Stimulated activated CD4-positive, alpha-beta T cell treated with anti-CD3 and anti-CD28 coated beads, Interleukin-2, amount 100 ng/mL, for 24 hours (primary cell): ENCODE data around the gene HIPK3.
"Not testable (repeated sequence)": the region's sequence is repeated elsewhere in the genome, so short reads cannot be mapped to it uniquely, and the experiment has no call there.

Experiments
- DNase-seq, 2 donors: peaks; one replicate each; pipeline ENCODE4 v3.0.0-alpha.2; 2020

HIPK3 gene

DNA sequence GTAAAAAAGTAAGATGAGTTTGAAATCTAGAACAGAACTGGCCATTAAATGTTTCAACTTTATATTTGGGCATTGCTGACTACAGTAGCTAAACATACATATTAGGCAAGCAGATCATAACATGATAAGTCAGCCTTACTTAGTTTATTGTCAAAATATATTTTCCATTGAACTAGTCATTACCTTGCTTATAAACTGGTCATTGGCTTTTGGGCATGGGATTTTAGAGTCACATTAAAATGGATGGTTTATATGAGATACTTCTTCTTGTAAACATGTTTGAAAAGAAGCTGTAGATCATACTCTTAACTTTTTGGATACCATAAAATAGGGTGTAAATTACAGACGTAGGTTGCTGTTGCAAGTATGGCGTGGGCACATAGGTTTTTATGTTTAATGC, 2.7 kb downstream of the HIPK3 start:
- DNase-seq, result no peak

DNA sequence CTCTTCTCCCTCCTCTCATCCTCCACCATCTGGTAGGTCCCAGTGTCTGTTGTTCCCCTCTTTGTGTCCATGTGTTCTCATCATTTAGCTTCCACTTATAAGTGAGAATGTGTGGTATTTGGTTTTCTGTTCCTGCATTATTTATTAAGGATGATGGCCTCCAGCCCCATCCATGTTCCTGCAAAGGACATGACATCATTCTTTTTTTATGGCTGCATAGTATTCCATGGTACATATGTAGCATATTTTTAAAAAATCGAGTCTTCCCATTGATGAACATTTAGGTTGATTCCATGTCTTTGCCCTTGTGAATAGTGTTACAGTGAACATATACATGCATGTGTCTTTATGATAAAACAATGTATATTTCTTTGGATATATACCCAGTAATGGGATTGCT, 4.2 kb downstream of the HIPK3 start:
- not testable (repeated sequence) for DNase-seq

DNA sequence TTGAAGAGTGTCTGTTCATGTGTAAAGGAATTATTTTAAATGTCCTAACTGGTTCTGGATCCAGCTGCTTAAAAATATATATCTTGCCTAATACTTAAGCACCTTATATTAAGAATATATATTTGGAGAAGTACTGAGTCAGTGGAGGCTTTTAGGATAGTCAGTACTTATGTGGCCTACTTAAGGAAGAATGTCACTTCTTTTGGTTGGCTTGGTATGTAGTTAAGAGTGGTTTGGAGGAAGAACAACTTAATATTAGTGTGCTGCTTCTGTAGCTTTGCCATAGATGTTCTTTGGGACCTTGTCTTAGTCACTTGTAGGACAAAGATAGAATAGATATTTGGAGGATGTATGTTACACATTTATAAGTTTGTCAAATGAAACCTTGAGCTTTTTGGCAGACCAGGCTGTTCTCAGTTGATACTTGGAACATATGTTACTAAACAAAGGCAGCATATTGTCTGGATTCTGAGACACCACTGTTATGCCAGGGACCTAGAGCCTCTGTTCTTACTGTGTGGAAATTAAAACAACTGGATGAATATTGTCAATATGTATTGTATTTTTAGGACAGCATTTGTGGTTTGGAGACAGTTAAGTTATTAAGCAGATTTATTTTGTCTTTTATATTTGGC, 4.9 kb downstream of the HIPK3 start:
- DNase-seq, result no peak

DNA sequence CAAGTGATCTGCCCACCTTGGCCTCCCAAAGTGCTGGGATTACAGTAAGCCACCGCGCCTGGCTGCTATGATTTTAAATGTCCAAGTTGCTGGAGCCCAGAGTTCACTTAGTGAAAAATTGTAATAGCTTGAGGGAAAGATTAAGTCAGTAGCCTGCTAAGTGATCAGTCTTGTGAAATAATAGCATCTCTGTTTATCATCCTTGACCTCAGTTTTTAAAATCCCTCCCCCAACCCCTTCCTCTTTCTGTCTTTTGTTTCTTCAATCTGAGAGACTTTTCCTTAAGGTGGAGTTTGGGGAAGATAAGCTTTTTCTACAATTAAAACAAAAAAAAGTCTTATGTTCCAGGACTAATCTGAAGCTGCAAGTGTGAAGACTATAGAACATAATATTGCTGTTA, 6.4 kb downstream of the HIPK3 start:
- no peak for DNase-seq

DNA sequence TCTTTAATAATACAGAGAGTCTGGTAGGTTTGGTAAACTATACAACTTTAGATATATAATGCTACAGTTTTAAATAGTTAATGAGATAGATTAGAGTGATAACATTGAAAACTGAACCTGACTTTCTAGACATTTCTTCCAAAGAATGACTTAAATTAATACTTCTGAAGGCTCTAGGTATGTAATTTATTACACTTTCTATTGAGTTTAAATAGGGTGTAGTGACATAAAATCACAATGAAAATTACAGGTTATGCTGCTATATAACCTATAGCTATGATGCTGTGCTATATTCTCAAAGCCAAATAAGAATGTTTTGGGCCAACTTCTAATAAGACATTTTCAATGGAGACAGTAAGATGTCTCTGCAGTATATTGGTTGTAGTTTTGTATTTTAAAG, 7.7 kb downstream of the HIPK3 start:
- DNase-seq, result no peak

DNA sequence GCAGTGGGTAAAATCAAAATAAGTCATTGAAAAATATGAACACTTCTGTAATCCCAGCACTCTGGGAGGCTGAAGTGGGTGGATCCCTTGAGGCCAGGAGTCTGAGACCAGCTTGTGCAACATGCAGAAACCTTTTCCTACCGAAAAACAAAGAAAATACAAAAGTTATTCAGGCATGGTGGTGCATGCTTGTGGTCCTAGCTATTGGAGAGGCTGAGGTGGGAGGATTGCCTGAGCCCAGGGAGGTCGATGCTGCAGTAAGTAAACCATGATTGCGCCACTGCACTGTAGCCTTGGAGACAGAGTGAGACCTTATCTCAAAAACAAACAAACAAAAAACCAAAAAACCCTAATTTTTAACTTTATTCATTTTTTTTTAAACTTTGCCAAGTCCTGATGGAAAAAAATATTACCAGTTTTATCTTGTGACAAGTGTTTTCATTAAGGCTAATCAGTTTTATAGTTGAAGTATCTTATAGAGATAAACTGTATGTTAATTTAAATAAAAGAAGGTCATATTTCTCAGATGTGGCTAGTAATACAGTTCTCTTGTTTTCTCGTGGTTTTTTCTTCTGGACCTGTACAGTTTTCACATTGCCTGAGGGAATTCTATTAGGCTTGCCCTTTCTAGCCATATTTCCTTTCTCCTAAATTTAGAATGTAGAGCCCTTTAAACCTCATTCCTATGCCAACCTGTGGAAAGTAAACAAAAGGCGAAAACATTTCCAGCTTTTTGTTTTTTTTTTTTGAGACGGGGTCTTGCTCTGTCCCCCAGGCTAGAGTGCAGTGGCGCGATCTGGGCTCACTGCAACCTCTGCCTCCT, 9.4 kb downstream of the HIPK3 start:
- no peak for DNase-seq

DNA sequence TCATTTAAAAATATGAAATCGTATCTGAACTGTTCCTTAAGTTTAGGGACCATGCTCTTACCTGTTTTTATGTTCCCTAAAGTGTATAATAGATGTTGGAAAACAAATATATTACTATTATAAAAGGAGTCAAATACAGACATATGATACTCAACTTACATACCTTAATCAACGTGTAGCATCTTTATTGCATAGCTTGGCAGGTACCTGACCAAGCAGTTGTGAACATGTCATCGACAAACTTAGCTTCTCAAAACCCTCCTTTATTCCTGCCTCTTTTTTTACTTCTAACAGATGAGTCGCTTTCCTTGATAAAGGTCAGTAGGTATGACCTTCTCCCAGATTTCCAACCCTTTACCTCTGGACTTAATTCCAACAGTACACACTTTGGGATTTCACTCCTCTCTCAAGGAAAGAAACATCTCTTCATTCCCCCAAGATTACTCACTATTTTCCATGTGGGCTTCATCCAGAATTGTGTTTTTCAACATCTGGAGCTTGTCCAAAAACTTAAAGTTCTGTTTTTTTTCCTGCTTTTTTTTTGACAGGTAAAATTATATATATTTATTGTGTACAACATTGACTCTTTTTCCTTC, 11.9 kb downstream of the HIPK3 start:
- no peak for DNase-seq

DNA sequence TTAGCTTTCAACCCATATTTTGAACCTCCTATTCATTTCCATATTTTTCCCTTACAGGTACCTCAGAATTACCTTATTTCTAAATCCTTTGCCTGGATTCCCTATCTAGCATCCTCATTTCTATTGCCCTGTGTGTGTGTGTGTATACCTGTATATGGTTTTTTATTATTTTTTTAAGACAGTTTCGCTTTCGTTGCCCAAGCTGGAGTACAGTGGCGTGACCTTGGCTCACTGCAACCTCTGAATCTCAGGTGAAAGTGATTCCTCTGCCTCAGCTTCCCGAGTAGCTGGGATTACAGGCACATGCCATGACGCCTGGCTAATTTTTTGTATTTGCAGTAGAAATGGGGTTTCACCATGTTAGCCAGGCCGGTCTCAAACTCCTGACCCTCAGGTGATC, 12.6 kb downstream of the HIPK3 start:
- DNase-seq, result no peak

DNA sequence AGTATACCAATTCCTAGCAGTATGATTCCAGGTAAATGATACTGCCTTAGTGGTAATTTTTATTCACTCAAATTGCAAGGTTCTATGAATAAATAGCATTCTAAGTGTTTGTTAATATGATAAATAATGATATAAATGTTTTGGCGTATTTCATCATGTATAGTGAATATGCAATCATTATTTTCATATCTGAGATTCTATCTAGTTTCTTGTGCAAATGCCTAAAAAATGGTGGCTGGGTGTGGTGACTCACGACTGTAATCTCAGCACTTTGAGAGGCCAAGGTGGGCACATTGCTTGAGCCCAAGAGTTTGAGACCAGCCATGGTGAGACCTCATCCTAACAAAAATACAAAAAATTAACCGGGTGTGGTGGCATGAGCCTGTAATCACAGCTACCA, 13.9 kb downstream of the HIPK3 start:
- no peak for DNase-seq

DNA sequence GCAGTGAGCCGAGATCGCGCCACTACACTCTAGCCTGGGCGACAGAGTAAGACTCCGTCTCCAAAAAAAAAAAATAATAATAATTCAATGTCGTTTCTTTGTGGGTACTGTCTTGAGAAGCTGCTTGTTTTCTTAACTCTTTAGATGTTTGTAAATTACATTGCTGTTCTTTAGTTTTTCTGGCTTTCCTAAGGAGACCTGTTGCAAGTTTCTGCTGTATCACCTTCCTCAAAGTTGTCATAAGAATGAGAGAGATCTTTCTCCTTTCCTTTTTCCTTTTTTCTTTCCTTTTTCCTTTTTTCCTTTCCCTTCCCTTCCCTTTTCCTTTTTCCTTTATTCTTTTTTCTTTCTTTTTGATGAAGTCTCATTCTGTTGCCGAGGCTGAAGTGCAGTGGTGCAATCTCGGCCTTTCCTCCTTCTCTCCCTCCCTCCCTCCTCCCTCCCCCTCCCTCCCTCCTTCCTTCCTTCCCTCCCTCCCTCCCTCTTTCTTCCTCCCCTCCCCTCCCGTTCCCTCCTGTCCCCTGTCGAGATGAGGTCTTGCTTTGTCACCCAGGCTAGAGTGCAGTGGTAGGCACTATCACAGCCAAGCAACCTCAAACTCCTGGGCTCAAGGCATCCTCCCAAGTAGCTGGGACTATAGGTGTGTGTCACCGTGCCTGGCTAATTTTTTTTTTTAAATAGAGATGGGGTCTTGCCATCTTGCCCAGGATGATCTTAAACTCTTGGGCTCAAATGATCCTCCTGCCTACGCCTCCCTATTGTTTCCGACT, 15.3 kb downstream of the HIPK3 start:
- no peak for DNase-seq

DNA sequence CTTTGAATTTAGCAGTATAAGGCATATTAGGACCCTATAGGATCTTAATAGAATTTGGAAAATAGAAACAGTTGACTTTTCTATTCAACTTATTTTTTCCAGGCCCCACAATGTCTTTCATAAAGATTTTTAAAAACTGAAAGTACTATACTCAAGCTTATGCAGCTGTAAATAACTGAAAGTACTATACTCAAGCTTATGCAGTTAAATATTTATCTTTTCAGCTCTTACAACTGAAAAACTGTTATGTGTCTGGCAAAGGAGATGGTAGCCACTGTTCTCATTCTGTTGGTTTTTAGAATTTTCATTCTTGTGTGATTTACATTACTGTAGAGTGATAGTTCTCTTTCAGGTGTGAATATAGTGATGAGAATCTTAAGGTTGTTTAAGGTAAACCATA, 16.5 kb downstream of the HIPK3 start:
- no peak for DNase-seq

DNA sequence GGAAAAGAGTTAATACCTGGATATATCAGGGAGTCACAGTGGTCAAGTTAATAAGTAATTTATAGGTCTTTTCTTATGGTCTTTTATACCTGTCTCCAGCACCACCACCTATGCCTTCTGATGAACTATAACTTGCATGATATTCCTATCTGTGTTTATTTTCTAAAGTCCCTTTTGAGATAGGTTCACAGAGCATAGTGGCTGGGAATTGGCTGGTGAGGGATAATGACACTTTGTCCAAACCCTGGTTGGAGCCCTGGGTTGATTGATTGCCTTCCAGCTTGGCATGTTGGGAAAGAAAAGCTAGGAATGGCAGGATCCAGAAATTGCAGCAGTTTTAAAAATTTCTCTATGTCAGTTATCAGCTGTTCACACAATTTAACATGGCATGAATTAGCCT, 23.2 kb downstream of the HIPK3 start:
- DNase-seq, result no peak

DNA sequence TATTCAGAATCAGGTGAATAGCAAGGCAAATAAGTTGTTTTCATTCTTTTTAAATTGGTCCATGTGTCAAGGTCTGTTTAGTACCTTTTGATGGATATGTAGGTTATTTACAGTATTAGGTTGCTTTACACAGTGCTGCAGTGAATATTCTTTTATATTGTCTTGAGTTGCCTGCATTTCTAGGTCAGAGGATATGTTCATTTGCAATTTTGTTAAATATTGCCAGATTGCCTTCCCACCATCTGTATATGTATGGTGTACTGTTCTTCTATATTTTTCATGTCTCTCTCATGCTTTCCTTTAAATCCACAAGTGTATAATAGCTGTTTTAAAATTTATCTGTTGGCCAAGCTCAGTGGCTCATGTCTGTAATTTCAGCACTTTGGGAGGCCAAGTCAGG, 24.6 kb downstream of the HIPK3 start:
- no peak for DNase-seq

DNA sequence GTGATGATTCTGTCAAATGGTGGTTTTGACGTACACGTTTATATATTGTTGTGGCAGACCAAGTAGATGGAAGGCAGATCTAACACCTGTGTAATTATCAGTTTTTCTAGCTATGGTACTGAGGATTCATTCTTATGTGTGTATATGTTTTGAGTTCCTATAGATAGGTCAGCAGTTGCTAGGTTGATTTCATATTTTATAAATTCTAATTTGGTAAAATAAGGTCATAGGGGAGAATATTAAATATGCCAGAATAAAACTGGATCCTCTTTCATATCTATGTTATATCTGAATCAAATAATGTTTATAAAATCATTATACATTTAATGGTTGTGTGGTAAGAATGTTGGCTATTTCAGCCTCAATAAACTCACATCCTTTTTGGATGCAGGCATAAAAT, 27.6 kb downstream of the HIPK3 start:
- no peak for DNase-seq

DNA sequence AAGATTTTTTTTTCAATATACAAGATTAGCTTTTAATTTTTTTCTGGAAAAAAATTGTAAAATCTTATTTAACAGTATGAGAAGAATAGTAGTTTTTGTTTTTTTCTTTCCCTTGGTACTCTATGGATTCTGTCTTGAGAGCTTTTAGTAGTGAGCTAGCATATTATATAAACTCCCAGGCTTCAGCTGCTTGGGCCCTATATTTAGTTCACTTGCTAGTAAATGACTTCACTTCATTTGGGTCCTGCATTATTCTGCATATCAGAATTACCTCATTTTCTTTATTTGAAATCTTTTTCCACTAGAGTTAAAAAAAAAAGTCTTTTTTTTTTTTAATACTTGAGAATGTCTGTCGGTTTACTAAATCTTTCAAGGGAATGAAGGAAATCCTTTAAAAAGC, 33.1 kb downstream of the HIPK3 start:
- DNase-seq, result no peak

DNA sequence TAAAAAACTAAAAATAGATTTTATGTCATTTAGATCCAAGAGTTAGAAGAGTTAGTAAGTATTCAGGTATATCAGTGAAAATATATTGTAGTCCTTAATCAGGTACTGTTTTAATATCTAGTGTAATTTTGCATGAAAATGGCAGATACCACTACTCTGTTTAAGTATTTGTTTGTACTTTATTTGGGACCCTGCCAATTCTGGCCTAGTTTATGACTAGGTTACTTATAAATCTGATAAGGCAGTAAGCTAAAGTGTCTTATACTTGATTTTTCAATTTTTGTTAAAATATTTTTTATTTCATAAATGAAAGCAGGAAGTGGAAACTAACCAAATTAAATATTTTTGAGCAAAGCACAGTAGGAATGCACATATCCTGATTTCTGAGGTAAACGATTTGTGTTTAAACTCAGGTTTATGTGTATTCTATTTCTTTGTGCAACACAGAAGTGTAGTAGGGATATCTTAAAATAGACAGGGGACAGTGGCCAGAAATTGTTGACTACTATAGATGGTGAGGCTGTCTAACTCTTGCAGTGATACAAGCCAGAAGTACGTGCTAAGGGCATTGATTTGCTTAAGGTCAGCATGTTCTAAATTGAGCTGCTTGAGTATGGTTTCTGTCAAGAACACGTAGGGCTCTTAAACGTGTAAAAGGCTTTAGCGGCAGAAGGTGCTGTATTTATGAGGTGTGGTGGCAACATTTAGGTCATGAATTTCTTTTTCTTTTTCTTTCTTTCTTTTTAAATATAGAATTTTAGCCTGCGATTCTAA, 34.0 kb downstream of the HIPK3 start:
- no peak for DNase-seq

DNA sequence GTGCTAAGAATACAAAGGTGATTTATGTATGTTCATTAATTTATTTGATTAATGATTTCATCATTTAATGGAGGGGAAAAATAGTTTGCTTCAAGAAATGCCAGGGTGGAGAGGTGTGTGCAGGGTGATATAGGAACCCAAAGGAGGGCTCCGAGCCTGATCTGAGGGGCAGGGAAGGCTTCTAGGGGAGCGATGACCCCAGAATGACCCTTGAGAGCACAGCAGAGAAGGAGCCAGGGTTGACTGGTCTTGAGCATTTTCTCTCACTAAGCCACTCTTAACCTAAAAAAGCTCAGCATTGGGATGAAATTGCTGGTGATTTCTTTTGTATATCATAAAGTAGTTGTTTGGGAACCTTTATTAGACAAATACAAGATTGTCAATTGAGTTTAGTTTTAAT, 35.1 kb downstream of the HIPK3 start:
- DNase-seq, result no peak

DNA sequence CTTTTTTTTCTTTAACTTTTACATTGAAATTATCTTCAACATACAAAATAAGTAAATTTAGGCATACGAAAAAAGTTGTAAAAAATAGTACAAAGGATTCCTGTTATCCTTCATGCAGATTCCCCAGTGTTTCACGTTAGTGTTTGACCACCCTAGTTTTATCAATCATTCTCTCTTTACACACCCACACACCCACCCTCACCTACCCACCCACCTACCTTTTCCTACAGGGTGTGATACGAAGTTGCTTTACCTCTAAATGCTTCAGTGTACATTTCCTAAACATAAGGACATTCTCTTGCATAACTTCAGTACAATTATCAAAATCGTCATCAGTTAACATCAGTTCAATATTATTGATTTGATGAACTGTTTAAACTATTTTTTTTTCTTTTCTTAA, 37.0 kb downstream of the HIPK3 start:
- DNase-seq, result no peak

DNA sequence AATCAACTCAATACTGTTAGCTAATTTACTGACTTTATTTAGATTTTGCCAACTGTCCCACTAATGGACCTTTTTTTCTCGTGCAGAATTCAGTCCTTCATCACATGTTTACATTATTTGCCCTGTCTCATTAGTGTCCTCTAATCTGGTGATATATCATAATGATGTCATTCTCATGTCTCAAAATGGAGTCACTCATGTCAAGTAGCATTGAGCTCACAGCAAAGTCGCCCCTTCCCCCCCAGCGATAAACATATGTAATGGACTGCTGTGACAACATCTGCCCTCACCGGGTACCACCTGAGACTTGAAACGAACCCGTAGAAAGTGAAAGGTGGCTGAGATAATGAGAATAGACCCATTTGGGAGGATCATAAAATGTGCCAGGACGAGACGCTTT, 37.6 kb downstream of the HIPK3 start:
- no peak for DNase-seq

DNA sequence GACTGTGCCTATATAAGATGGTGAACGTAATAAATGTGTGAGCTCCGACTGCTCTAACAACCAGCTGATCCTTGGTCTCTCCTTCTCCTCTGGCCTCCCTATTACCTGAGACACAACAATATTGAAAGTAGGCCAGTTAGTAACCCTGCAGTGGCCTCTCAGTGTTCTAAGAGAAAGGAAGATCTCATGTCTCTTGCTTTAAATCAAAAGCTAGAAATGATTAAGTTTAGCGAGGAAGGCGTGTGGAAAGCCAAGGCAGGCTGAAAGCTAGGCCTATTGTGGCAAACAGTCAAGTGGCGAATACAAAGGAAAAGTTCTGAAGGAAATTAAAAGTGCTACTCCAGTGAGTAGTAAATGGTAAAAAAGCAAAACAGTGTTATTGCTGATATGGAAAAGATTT, 39.5 kb downstream of the HIPK3 start:
- no peak for DNase-seq

DNA sequence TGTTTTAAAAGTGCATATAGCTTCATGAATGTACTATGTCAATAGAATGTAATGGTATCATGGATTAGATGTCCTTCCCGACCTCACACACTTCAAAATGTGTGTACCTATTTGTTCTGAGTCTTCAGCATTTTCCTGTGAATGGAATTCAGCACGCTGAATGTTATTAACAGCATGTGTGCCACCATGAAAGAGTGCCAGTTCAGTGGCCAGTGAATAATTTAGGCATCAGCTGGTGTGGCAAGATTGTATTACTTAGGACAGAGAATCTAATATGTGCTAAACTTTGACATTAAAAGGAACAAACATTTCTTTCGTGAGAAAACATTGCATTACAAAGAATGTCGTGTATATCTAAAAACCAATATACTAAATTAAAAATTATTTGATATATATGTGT, 46.4 kb downstream of the HIPK3 start:
- DNase-seq, result no peak

DNA sequence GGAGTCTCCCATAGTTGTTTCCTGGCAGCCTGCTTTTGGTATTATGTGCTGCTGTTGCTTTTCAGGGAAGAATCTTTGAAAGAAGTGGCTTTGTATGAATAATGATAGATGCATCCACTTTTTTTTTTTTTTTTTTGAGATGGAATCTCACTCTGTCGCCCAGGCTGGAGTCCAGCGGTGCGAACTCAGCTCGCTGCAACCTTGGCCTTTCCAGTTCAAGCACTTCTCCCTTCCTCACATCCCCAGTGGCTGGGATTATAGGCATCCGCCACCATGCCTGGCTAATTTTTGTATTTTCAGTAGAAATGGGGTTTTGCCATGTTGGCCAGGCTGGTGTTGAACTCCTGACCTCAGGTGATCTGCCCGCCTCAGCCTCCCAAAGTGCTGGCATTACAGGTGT, 49.6 kb downstream of the HIPK3 start:
- DNase-seq, result not testable (repeated sequence)

DNA sequence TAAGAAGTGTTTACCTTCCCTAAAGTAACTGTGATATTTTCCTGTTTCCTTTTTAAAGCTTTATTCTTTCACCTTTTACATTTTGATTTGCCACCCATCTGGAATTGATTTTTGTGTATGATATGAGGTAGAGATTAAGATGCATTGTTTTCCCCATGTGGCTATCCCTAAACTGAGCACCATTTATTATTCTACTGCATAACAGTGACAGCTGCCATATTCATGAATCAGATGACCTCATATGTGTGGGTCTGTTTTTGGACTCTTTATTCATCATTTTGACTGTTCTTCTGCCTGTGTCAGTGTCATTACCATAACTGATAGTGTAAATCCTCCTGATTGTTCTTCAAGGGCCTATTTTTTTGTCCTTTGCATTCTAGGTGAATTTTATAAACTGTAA, 50.8 kb downstream of the HIPK3 start:
- DNase-seq, result no peak
